ENCODE data around the gene ABHD14A. TPM values are rescaled to one million over a fixed set of nuclear protein-coding genes. Genes with fewer than 3 reads are reported as not detected.

ABHD14A gene
- total and polyA plus RNA-seq, 8 donors, result 7.0 to 20.8 (median 15.4) TPM; not detected in 2

GRCh38 chr3:51937014-51937413 lies 37.9 kb upstream of the ABHD14A start:
- peaks cover 50 to 74% (median 71%) of the 10 kb centered on the region in 4 donors for H3K36me3 ChIP-seq

GRCh38 chr3:51937611-51938450 lies 37.0 kb upstream of the ABHD14A start:
- H3K27ac ChIP-seq, result no peak overlapping the region

More at GRCh38 chr3:51937014-51937413, 37.9 kb upstream of the ABHD14A start:
- no peaks in the 10 kb centered on the region for H3K9me3 ChIP-seq
- H3K27ac ChIP-seq, result no peak overlapping the region
- peak; percentile 2 to 7 for DNase-seq
- no peak overlapping the region for H3K4me3 ChIP-seq
- no peaks in the 10 kb centered on the region for H3K27me3 ChIP-seq
- intact Hi-C loops (cut with DNase I; ENCODE audit: low total_unique reads), result no loop called here
- whole genome bisulfite sequencing, 5 donors, result 80 to 90% (median 86%) methylated on average over 5 to 9 of the region's 9 CpGs
- no peak for TF ChIP-seq CTCF (IDR thresholded peaks at IDR 0.05)
- H3K4me1 ChIP-seq, result peaks cover 13 to 20% (median 17%) of the 10 kb centered on the region in 4 donors

GRCh38 chr3:51938780-51939425 lies 36.0 kb upstream of the ABHD14A start:
- no peak for TF ChIP-seq CTCF (IDR thresholded peaks at IDR 0.05)
- no peak for TF ChIP-seq POLR2A (IDR thresholded peaks at IDR 0.05)
- TF ChIP-seq EP300 (IDR thresholded peaks at IDR 0.05), result no peak
- no peak for TF ChIP-seq POLR2AphosphoS5 (IDR thresholded peaks at IDR 0.05)
- no peaks in the 10 kb centered on the region for H3K9me3 ChIP-seq
- H3K36me3 ChIP-seq, result peaks cover 43 to 55% (median 52%) of the 10 kb centered on the region in 4 donors
- no peak overlapping the region for H3K27ac ChIP-seq
- H3K27me3 ChIP-seq, result no peaks in the 10 kb centered on the region
- peaks cover 26 to 36% (median 31%) of the 10 kb centered on the region in 4 donors for H3K4me1 ChIP-seq
- intact Hi-C loops (cut with DNase I; ENCODE audit: low total_unique reads), result no loop called here
- H3K4me3 ChIP-seq, result no peak overlapping the region
- WGBS, 5 donors, result 86 to 96% (median 93%) methylated on average over 9 of the region's 9 CpGs
- DNase-seq, result peak; percentile 3 to 14

More at GRCh38 chr3:51937611-51938450, 37.0 kb upstream of the ABHD14A start:
- Histone ChIP-seq H3K4me3 (no peak overlapping the region), H3K36me3 (peaks cover 50 to 66% (median 62%) of the 10 kb centered on the region in 4 donors), H3K4me1 (peaks cover 20 to 28% (median 24%) of the 10 kb centered on the region in 4 donors), H3K27me3 (no peaks in the 10 kb centered on the region), H3K9me3 (no peaks in the 10 kb centered on the region)
- intact Hi-C loops (cut with DNase I; ENCODE audit: low total_unique reads), result no loop called here
- DNase-seq, result peak; percentile 2 to 20
- WGBS, 5 donors, result 86 to 94% (median 92%) methylated on average over 11 to 13 of the region's 13 CpGs
- TF ChIP-seq POLR2AphosphoS5 (IDR thresholded peaks at IDR 0.05), result no peak
- no peak for TF ChIP-seq CTCF (IDR thresholded peaks at IDR 0.05)
- TF ChIP-seq POLR2A (IDR thresholded peaks at IDR 0.05), result no peak

- Histone ChIP-seq H3K4me3 (peak overlapping the region; percentile 70 to 97 (median 89)), H3K27me3 (no peaks in the 10 kb centered on the region), H3K36me3 (peaks cover 24 to 54% (median 47%) of the 10 kb centered on the region in 4 donors), H3K4me1 (peaks cover 26 to 36% (median 31%) of the 10 kb centered on the region in 4 donors), H3K9me3 (no peaks in the 10 kb centered on the region), H3K27ac (peak overlapping the region in 4 of 5 donors; percentile 78 to 89 (median 81))
- DNase-seq, result no peak
- TF ChIP-seq EP300 (IDR thresholded peaks at IDR 0.05) (no peak), CTCF (IDR thresholded peaks at IDR 0.05) (no peak), POLR2A (IDR thresholded peaks at IDR 0.05) (no peak), POLR2AphosphoS5 (IDR thresholded peaks at IDR 0.05) (no peak)
- WGBS, 5 donors, result 26 to 35% (median 32%) methylated on average over 13 of the region's 13 CpGs
- intact Hi-C loops (cut with DNase I; ENCODE audit: low total_unique reads), result loop anchor here (10.0 kb wide), 1 partner anchor 204 kb away; no protein-coding TSS in a partner anchor
Observed at GRCh38 chr3:51940648-51941462, 34.0 kb upstream of the ABHD14A start.

Measured in stomach (tissue), 9 donors.